Stimulated activated CD8-positive, alpha-beta memory T cell treated with anti-CD3 and anti-CD28 coated beads, Interleukin-12 subunit alpha, Interleukin-12 subunit beta, amount 100 ng/mL, for 24 hours (primary cell): Measurements from ENCODE around the gene SDF2L1.
A peak's percentile ranks its signal among the peaks of the same experiment; 100 is the strongest.

ENCODE experiments used
- DNase-seq: peaks from one replicate; pipeline ENCODE4 v3.0.0-alpha.2; 2020; ENCODE audit errors: extremely low read depth

Gene SDF2L1

GRCh38 chr22:21622011-21622918, 19.8 kb upstream of the SDF2L1 start:
- DNase-seq = no peak

GRCh38 chr22:21622919-21623647, 19.0 kb upstream of the SDF2L1 start:
- DNase-seq = no peak

GRCh38 chr22:21623648-21623970, 18.5 kb upstream of the SDF2L1 start:
- DNase-seq = no peak

- no peak for DNase-seq
Measured at GRCh38 chr22:21624120-21624879, 17.8 kb upstream of the SDF2L1 start.

- DNase-seq = no peak
Measured at GRCh38 chr22:21624880-21625791, 17.0 kb upstream of the SDF2L1 start.

- no peak for DNase-seq
Measured at GRCh38 chr22:21626073-21626734, 15.9 kb upstream of the SDF2L1 start.

GRCh38 chr22:21626735-21627469, 15.2 kb upstream of the SDF2L1 start:
- DNase-seq = no peak

- no peak for DNase-seq
Measured at GRCh38 chr22:21628386-21629254, 13.5 kb upstream of the SDF2L1 start.

- peak; percentile 92 for DNase-seq
Measured at GRCh38 chr22:21629255-21630149, 12.6 kb upstream of the SDF2L1 start, which contains the start of gene YDJC. TSS of gene YDJC (minus strand) at chr22:21630022. CDS start at chr22:21630014, 8 bp downstream.

- no peak for DNase-seq
Measured at GRCh38 chr22:21631025-21631424, 11.1 kb upstream of the SDF2L1 start.

GRCh38 chr22:21632237-21632895, 9.7 kb upstream of the SDF2L1 start, which contains the start of gene CCDC116:
TSS of gene CCDC116 (plus strand) at chr22:21632760. CDS start at chr22:21633182, 422 bp downstream.
- no peak for DNase-seq

GRCh38 chr22:21632931-21633330, 9.2 kb upstream of the SDF2L1 start:
- no peak for DNase-seq

GRCh38 chr22:21633481-21633880, 8.6 kb upstream of the SDF2L1 start:
- DNase-seq = no peak

- no peak for DNase-seq
Measured at GRCh38 chr22:21634081-21634480, 8.0 kb upstream of the SDF2L1 start.

GRCh38 chr22:21634844-21635243, 7.3 kb upstream of the SDF2L1 start:
- no peak for DNase-seq

GRCh38 chr22:21635771-21636510, 6.2 kb upstream of the SDF2L1 start:
- DNase-seq = no peak
